SK-N-SH treated with all-trans-retinoic acid at 6 μM for 48 hours (cell line): ENCODE results near the gene ZDHHC11B.
A peak's percentile ranks its signal among the peaks of the same experiment; 100 is the strongest.
"Not testable (repeated sequence)": the region's sequence is repeated elsewhere in the genome, so short reads cannot be mapped to it uniquely, and the experiment has no call there.

Source experiments
- ATAC-seq: fragments of 200-7000 bp; cut with Tn5 transposase; 3 replicates; pipeline ENCODE4 v1.9.1; 2020; ENCODE audit warnings: mild to moderate bottlenecking, moderate library complexity
- ARNTL ChIP-seq: fragments of 450-650 bp; formaldehyde crosslinking; IDR thresholded peaks from 2 replicates; pipeline ENCODE4 v1.5.0; 2020; ENCODE audit warnings: low read depth, mild to moderate bottlenecking, moderate library complexity, borderline replicate concordance
- ISL1 ChIP-seq: fragments of 250-450 bp; sonication (Bioruptor Pico); IDR thresholded peaks from 2 replicates; pipeline ENCODE4 v2.1.2; 2022; ENCODE audit warnings: mild to moderate bottlenecking, moderate library complexity
- ZFP30 ChIP-seq: fragments of 450-650 bp; formaldehyde crosslinking; IDR thresholded peaks from 2 replicates; pipeline ENCODE4 v1.5.0; 2022; ENCODE audit warnings: mild to moderate bottlenecking, moderate library complexity
- ZNF565 ChIP-seq: fragments of 450-650 bp; formaldehyde crosslinking; conservative IDR thresholded peaks from 2 replicates; pipeline ENCODE4 v1.5.0; 2020; ENCODE audit warnings: low read depth, mild to moderate bottlenecking, moderate library complexity
- ZNF8 ChIP-seq: fragments of 450-650 bp; formaldehyde crosslinking; IDR thresholded peaks from 2 replicates; pipeline ENCODE4 v1.5.0; 2020; ENCODE audit warnings: mild to moderate bottlenecking, moderate library complexity

The ZDHHC11B gene

GRCh38 chr5:748011-748980 is 36.2 kb downstream of the ZDHHC11B start:
- ATAC-seq = not testable (repeated sequence)

- ATAC-seq = not testable (repeated sequence)
Observed at GRCh38 chr5:747303-747844, 37.2 kb downstream of the ZDHHC11B start.

- no peak; the same call in 1 of the 3 replicates for ATAC-seq
- TF ChIP-seq ZFP30 (CRISPR knock-in tag) (no peak), ZNF8 (CRISPR knock-in tag) (no peak), ARNTL (CRISPR knock-in tag) (no peak), ISL1 (CRISPR knock-in tag) (no peak)
- TF ChIP-seq, all 23 proteins: peak for 0
Observed at GRCh38 chr5:746258-746761, 38.2 kb downstream of the ZDHHC11B start.

GRCh38 chr5:745272-746142 is 39.0 kb downstream of the ZDHHC11B start:
- ATAC-seq = peak; percentile 23; the same call in 1 of the 3 replicates

- ATAC-seq = not testable (repeated sequence)
Observed at GRCh38 chr5:743696-744404, 40.7 kb downstream of the ZDHHC11B start.

- not testable (repeated sequence) for ATAC-seq
Observed at GRCh38 chr5:742276-742675, 42.3 kb downstream of the ZDHHC11B start.

- ATAC-seq = not testable (repeated sequence)
Observed at GRCh38 chr5:734145-734544, 50.4 kb downstream of the ZDHHC11B start.

GRCh38 chr5:732754-733454 is 51.6 kb downstream of the ZDHHC11B start:
- not testable (repeated sequence) for ATAC-seq

GRCh38 chr5:729225-729624 is 55.3 kb downstream of the ZDHHC11B start:
- ATAC-seq = not testable (repeated sequence)

- not testable (repeated sequence) for ATAC-seq
Observed at GRCh38 chr5:727087-727486, 57.4 kb downstream of the ZDHHC11B start.

GRCh38 chr5:723865-724264 is 60.7 kb downstream of the ZDHHC11B start:
- ATAC-seq = not testable (repeated sequence)

- ATAC-seq = not testable (repeated sequence)
Observed at GRCh38 chr5:723309-723708, 61.2 kb downstream of the ZDHHC11B start.

GRCh38 chr5:719379-719778 is 65.2 kb downstream of the ZDHHC11B start:
- not testable (repeated sequence) for ATAC-seq

GRCh38 chr5:717143-717542 is 67.4 kb downstream of the ZDHHC11B start:
- no peak for ATAC-seq

GRCh38 chr5:716740-717139 is 67.8 kb downstream of the ZDHHC11B start:
- ATAC-seq = not testable (repeated sequence)

More at GRCh38 chr5:717143-717542, 67.4 kb downstream of the ZDHHC11B start:
- no peak for TF ChIP-seq ZNF565 (CRISPR knock-in tag)

- ATAC-seq = not testable (repeated sequence)
Observed at GRCh38 chr5:715636-716035, 68.9 kb downstream of the ZDHHC11B start.

GRCh38 chr5:714215-715118 is 70.1 kb downstream of the ZDHHC11B start:
- ATAC-seq = not testable (repeated sequence)

- not testable (repeated sequence) for ATAC-seq
Observed at GRCh38 chr5:713686-714085, 70.8 kb downstream of the ZDHHC11B start.
